GM12878 (cell line): ENCODE data around the gene DMAP1.

Experiments
- MXI1 ChIP-seq: fragments of 150-350 bp; IDR thresholded peaks from 2 replicates; pipeline ENCODE4 v1.6.1; 2011; ENCODE audit warnings: low read depth, mild to moderate bottlenecking, inconsistent platforms, low read length, improper control_type of control experiment
- TAF1 ChIP-seq: IDR thresholded peaks from 2 replicates; pipeline ENCODE4 v1.6.1; 2011; ENCODE audit warnings: mild to moderate bottlenecking, low read depth, low read length, borderline replicate concordance
- ZNF274 ChIP-seq: IDR thresholded peaks from one replicate; pipeline ENCODE4 v1.8.0; 2011; ENCODE audit not compliant: insufficient read length, insufficient read depth
- TF ChIP-seq, protein P1 (sequence below), 3 experiments: IDR thresholded peaks in 2 of 3; conservative IDR thresholded peaks in 1 of 3; 2 replicates each; pipeline ENCODE4 v1.5.1; 2011; ENCODE audit warnings: low read depth in 3 of 3, low read length in 3 of 3, mild to moderate bottlenecking in 3 of 3, control low read depth in 2 of 3, moderate library complexity in 2 of 3, inconsistent platforms in 1 of 3, mixed read lengths in 1 of 3; ENCODE audit not compliant: control insufficient read depth in 2 of 3, insufficient read depth in 1 of 3; ENCODE audit errors: extremely low read depth in 1 of 3
- TF ChIP-seq, protein P2 (sequence below): IDR thresholded peaks from 2 replicates; pipeline ENCODE4 v1.6.1; 2012; ENCODE audit warnings: mild to moderate bottlenecking, low read depth, low read length

GRCh38 chr1:44244986-44245385 is 31.7 kb downstream of the DMAP1 start:
- TF ChIP-seq TAF1 (no peak), ZNF274 (no peak), MXI1 (no peak)
- TF ChIP-seq, protein P1, sequence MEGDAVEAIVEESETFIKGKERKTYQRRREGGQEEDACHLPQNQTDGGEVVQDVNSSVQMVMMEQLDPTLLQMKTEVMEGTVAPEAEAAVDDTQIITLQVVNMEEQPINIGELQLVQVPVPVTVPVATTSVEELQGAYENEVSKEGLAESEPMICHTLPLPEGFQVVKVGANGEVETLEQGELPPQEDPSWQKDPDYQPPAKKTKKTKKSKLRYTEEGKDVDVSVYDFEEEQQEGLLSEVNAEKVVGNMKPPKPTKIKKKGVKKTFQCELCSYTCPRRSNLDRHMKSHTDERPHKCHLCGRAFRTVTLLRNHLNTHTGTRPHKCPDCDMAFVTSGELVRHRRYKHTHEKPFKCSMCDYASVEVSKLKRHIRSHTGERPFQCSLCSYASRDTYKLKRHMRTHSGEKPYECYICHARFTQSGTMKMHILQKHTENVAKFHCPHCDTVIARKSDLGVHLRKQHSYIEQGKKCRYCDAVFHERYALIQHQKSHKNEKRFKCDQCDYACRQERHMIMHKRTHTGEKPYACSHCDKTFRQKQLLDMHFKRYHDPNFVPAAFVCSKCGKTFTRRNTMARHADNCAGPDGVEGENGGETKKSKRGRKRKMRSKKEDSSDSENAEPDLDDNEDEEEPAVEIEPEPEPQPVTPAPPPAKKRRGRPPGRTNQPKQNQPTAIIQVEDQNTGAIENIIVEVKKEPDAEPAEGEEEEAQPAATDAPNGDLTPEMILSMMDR (IDR thresholded peaks at IDR 0.05 in 2 of 3, conservative IDR thresholded peaks at IDR 0.05 in 1 of 3; ENCODE audit: control insufficient read depth in 2 of 3, extremely low read depth in 1 of 3, insufficient read depth in 1 of 3, low read depth in 3 of 3, low read length in 3 of 3) = no peak
- TF ChIP-seq, protein P2, sequence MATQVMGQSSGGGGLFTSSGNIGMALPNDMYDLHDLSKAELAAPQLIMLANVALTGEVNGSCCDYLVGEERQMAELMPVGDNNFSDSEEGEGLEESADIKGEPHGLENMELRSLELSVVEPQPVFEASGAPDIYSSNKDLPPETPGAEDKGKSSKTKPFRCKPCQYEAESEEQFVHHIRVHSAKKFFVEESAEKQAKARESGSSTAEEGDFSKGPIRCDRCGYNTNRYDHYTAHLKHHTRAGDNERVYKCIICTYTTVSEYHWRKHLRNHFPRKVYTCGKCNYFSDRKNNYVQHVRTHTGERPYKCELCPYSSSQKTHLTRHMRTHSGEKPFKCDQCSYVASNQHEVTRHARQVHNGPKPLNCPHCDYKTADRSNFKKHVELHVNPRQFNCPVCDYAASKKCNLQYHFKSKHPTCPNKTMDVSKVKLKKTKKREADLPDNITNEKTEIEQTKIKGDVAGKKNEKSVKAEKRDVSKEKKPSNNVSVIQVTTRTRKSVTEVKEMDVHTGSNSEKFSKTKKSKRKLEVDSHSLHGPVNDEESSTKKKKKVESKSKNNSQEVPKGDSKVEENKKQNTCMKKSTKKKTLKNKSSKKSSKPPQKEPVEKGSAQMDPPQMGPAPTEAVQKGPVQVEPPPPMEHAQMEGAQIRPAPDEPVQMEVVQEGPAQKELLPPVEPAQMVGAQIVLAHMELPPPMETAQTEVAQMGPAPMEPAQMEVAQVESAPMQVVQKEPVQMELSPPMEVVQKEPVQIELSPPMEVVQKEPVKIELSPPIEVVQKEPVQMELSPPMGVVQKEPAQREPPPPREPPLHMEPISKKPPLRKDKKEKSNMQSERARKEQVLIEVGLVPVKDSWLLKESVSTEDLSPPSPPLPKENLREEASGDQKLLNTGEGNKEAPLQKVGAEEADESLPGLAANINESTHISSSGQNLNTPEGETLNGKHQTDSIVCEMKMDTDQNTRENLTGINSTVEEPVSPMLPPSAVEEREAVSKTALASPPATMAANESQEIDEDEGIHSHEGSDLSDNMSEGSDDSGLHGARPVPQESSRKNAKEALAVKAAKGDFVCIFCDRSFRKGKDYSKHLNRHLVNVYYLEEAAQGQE = no peak
